ENCODE results near the gene SLC66A2.

SLC66A2 gene

GRCh38 chr18:79855147-79855933 is 96.1 kb downstream of the SLC66A2 start:
- ATAC-seq: no peak
- TF ChIP-seq, protein P1, sequence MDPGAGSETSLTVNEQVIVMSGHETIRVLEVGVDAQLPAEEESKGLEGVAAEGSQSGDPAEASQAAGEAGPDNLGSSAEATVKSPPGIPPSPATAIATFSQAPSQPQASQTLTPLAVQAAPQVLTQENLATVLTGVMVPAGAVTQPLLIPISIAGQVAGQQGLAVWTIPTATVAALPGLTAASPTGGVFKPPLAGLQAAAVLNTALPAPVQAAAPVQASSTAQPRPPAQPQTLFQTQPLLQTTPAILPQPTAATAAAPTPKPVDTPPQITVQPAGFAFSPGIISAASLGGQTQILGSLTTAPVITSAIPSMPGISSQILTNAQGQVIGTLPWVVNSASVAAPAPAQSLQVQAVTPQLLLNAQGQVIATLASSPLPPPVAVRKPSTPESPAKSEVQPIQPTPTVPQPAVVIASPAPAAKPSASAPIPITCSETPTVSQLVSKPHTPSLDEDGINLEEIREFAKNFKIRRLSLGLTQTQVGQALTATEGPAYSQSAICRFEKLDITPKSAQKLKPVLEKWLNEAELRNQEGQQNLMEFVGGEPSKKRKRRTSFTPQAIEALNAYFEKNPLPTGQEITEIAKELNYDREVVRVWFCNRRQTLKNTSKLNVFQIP (CRISPR knock-in tag; IDR thresholded peaks at IDR 0.05; ENCODE audit: borderline replicate concordance, low read depth): no peak
- TF ChIP-seq ZFP3 (CRISPR knock-in tag; IDR thresholded peaks at IDR 0.05): no peak
- TF ChIP-seq ESRRG (CRISPR knock-in tag; IDR thresholded peaks at IDR 0.05): no peak
- TF ChIP-seq TOX (CRISPR knock-in tag; IDR thresholded peaks at IDR 0.05; ENCODE audit: borderline replicate concordance): no peak

DNA sequence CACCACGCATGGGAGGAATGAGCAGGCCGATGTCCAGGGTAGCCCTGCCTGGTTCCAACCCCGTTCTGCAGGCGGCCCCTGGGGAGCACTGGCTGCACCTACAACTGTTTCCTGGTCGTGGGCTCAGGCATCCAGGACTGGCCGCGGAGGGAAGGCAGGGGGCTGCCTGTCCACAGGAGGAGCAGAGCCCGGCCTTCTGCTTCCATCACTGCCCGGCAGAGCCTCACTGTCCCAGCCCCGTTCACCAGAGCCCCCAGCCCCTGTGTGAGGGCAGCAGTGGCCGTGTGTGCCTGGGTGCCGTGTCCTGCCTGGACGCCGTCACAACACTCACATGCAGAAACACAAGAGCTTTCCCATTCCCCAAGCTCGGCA is 97.5 kb downstream of the SLC66A2 start:
- 0 out of 3 replicates have a peak, but pooled peaks have one; percentile 13 for ATAC-seq
- TF ChIP-seq TCF4 (CRISPR knock-in tag; IDR thresholded peaks at IDR 0.05; ENCODE audit: borderline replicate concordance): no peak
- TF ChIP-seq, protein P2, sequence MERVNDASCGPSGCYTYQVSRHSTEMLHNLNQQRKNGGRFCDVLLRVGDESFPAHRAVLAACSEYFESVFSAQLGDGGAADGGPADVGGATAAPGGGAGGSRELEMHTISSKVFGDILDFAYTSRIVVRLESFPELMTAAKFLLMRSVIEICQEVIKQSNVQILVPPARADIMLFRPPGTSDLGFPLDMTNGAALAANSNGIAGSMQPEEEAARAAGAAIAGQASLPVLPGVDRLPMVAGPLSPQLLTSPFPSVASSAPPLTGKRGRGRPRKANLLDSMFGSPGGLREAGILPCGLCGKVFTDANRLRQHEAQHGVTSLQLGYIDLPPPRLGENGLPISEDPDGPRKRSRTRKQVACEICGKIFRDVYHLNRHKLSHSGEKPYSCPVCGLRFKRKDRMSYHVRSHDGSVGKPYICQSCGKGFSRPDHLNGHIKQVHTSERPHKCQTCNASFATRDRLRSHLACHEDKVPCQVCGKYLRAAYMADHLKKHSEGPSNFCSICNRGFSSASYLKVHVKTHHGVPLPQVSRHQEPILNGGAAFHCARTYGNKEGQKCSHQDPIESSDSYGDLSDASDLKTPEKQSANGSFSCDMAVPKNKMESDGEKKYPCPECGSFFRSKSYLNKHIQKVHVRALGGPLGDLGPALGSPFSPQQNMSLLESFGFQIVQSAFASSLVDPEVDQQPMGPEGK (CRISPR knock-in tag; IDR thresholded peaks at IDR 0.05; ENCODE audit: borderline replicate concordance): no peak

DNA sequence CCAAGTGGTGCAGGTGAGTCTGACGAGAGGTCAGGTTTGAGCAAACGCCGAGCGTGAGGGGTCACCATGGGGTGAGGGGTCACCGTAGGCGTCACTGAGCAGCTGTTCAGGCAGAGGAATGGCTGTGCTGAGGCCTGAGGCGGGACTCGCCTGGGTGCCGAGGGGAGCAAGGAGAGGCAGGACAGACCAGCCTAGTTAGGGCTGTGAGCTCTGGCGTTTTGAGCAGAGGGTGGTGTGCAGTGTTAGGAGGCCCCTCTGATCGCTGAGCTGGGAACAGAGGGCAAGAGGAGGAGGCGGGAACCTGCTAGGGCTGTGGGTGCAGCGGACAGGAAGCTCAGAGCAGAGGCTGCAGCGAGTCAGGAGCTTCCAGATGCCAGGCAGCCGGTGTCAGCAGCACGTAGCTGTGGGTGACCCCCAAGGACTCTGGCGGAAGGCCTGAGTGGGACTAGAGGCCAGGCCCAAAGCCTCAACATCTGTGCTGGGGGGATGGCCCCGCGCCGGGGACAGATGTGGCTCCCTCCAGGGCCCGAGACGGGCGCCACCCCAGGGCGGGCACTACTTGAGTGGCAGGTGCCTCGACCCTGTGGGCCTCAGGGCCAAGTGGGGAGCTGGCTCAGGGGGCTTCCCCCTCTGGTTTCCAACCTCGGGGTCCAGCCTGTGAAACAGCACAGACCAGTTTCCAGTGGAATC is 98.0 kb downstream of the SLC66A2 start:
- no peak for ATAC-seq
- TF ChIP-seq, protein P3, sequence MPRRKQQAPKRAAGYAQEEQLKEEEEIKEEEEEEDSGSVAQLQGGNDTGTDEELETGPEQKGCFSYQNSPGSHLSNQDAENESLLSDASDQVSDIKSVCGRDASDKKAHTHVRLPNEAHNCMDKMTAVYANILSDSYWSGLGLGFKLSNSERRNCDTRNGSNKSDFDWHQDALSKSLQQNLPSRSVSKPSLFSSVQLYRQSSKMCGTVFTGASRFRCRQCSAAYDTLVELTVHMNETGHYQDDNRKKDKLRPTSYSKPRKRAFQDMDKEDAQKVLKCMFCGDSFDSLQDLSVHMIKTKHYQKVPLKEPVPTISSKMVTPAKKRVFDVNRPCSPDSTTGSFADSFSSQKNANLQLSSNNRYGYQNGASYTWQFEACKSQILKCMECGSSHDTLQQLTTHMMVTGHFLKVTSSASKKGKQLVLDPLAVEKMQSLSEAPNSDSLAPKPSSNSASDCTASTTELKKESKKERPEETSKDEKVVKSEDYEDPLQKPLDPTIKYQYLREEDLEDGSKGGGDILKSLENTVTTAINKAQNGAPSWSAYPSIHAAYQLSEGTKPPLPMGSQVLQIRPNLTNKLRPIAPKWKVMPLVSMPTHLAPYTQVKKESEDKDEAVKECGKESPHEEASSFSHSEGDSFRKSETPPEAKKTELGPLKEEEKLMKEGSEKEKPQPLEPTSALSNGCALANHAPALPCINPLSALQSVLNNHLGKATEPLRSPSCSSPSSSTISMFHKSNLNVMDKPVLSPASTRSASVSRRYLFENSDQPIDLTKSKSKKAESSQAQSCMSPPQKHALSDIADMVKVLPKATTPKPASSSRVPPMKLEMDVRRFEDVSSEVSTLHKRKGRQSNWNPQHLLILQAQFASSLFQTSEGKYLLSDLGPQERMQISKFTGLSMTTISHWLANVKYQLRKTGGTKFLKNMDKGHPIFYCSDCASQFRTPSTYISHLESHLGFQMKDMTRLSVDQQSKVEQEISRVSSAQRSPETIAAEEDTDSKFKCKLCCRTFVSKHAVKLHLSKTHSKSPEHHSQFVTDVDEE (CRISPR knock-in tag; IDR thresholded peaks at IDR 0.05): no peak
- TF ChIP-seq, protein P2 (CRISPR knock-in tag; IDR thresholded peaks at IDR 0.05; ENCODE audit: borderline replicate concordance): no peak
- TF ChIP-seq TOX (CRISPR knock-in tag; IDR thresholded peaks at IDR 0.05; ENCODE audit: borderline replicate concordance) (no peak), ZNF565 (CRISPR knock-in tag; conservative IDR thresholded peaks at IDR 0.05; ENCODE audit: low read depth) (no peak), ZNF8 (CRISPR knock-in tag; IDR thresholded peaks at IDR 0.05) (no peak), ZNF70 (CRISPR knock-in tag; IDR thresholded peaks at IDR 0.05) (no peak), BACH2 (CRISPR knock-in tag; IDR thresholded peaks at IDR 0.05; ENCODE audit: borderline replicate concordance) (no peak), PPARA (CRISPR knock-in tag; IDR thresholded peaks at IDR 0.05; ENCODE audit: borderline replicate concordance) (no peak), GLIS3 (CRISPR knock-in tag; IDR thresholded peaks at IDR 0.05) (no peak), CREB5 (CRISPR knock-in tag; IDR thresholded peaks at IDR 0.05; ENCODE audit: low read depth) (no peak), ESRRG (CRISPR knock-in tag; IDR thresholded peaks at IDR 0.05) (no peak), TCF4 (CRISPR knock-in tag; IDR thresholded peaks at IDR 0.05; ENCODE audit: borderline replicate concordance) (no peak), CSDC2 (CRISPR knock-in tag; IDR thresholded peaks at IDR 0.05) (no peak), SNAI2 (CRISPR knock-in tag; IDR thresholded peaks at IDR 0.05) (no peak), ZC3H10 (CRISPR knock-in tag; IDR thresholded peaks at IDR 0.05) (no peak), ZFP30 (CRISPR knock-in tag; IDR thresholded peaks at IDR 0.05) (no peak), RARB (CRISPR knock-in tag; IDR thresholded peaks at IDR 0.05) (no peak)

Measured in SK-N-SH treated with all-trans-retinoic acid at 6 μM for 48 hours (cell line).